HPDE6-E6E7 (cell line): ENCODE data around the gene COL7A1.

ENCODE experiments used
- DNase-seq: peaks from one replicate; pipeline ENCODE4 v3.0.0; 2011; ENCODE audit warnings: missing footprints; ENCODE audit errors: extremely low spot score

Gene COL7A1

DNA sequence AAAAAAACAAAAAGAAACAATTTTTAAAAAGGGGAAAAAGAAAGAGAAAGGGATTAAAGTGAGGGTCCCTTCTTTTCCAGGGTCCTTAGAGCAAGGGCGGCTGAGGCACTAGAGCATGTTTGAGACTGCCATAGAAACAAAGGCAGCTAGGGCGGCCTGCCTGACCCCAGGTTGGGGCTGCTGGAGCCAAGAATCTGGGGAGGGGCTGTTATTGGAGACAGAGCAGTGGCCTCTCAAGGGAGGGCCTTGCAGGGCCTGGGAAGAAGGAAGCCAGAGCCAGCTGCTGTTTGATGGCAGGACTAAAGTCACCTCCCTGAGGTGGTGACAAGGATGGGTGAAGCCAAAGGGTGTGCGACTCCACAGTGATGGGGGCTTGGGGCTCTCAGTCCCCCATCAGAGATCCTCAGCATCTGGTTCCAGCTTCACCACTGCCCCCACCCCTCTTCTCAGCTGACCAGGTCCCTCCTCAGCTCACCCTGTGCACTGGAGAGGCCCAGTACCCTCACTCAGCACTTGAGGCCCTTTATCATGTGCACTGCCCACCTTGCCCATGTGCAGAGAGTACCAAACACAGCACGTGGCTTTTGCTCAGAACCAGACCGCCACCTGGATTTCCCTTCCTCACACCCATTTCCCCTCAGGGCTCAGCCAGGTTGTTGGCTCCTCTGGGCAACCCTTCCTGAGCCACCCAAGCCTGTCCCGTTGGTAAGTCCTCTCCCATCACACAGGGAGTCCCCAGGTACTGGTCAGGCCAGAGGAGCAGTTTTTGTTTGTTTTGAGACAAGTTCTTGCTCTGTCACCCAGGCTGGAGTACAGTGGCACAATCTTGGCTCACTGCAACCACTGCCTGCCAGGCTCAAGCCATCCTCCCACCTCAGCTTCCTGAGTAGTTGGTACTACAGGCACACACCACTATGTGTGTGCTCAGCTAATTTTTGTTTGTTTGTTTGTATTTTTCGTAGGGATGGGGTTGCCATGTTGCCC, 24.7 kb upstream of the COL7A1 start:
- DNase-seq, result no peak

DNA sequence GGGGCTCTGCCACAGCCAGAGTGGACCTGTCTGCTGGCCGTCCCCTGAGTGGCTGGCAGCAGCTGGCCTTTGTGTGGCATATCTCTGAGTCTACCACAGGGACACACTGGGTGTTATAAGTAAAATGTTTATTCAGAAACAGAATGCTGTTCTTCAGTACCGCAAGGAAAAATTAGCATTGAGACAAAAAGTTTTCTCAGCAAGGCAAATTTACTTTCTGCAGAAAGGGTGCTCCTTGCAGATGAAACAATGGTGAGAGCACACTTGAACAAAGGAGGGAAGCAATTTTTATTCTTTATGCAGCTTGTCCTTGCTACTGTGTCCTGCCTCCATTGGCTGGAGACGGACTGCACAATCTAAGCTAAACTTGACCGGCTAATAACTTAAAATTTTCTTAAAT, 22.4 kb upstream of the COL7A1 start:
- no peak for DNase-seq

DNA sequence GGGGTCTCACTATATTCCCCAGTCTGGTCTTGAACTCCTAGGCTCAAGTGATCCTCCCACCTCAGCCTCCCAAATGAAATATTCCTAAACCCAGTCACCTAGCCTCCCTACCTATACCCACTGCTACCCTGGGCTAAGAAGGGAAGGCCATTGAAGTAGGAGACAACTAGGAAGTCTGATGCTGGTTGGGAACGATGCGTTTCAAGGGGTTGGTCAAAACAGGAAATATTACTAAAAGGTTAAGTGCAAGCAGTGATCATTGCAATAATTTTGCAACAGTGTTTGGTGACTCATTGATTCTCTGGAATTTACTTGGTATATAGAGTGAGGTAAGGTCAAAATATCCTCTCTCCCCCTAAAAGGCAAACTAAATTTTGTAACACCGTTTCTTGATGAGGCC, 18.9 kb upstream of the COL7A1 start:
- DNase-seq, result no peak

DNA sequence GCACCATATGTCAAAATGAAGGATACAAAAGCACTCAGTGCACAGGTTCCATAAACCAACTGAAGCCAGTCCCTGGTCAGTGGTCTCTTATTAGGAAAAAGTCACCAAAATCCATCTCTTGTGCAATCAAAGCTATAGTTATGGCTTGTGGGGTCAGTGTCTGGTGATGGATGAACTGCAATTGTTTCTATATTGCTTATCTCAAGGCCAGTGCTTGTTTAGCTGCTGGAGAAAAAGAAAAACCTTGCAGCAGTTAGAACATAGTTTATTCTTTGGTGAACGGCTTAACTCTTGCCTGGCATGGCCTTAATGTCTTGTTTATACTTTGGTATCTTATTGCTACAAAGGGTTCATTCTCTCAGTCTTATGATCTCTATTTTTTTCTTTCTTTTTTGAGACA, 17.2 kb upstream of the COL7A1 start:
- no peak for DNase-seq

DNA sequence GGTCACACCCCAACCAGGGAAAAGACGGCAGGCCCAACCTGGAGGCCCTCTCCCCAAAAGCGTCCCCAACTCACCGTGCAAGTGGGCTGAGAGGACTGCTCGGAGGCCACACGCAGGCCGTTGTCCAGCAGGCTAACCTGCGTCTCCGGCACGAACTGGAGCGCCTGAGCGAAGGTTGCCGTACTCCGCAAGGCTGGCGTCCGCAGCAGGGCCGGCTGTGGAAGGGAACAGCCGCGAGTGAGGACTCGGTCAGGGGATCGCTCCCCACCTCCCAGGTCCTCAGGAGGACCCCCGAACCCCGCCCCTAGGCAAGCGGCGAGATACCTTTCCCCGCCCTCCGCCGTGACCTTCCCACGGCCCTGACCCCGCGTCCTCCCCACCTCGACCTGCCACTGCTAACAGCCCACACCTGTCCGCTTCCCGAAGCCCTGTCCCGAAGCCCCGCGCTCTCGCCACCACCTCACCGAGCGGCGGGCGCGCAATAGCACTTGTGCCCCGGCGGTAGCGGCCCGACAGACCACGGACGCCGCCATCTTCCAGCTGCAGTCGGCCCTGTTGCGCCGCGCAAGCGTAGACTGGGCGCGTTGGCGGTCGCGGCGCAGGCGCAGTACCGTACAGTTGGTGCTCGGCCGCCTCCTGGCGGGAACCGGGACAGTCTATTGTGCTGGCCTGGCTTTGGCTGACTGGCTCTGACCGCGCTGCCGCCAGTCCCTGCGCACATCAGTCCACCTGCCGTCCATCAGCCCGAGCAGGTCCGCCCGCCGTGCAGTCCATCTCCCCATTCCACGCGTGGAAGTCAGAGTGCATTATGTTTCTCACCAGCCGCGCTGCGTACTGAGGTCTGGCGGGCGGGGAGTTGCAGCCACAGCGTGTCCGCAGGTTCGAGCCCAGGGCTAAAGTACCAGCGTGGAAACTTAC, 14.2 kb upstream of the COL7A1 start, which contains the start of gene UQCRC1:
Gene UQCRC1 (minus strand): TSS at position 559 of the 918 bp plus-strand sequence. CDS start 26 bp downstream, at position 533.
- DNase-seq, result peak; percentile 69

- DNase-seq, result no peak
Observed at GRCh38 chr3:48607519-48607918, 12.4 kb upstream of the COL7A1 start.

- no peak for DNase-seq
Observed at GRCh38 chr3:48601622-48601994, 6.5 kb upstream of the COL7A1 start.

DNA sequence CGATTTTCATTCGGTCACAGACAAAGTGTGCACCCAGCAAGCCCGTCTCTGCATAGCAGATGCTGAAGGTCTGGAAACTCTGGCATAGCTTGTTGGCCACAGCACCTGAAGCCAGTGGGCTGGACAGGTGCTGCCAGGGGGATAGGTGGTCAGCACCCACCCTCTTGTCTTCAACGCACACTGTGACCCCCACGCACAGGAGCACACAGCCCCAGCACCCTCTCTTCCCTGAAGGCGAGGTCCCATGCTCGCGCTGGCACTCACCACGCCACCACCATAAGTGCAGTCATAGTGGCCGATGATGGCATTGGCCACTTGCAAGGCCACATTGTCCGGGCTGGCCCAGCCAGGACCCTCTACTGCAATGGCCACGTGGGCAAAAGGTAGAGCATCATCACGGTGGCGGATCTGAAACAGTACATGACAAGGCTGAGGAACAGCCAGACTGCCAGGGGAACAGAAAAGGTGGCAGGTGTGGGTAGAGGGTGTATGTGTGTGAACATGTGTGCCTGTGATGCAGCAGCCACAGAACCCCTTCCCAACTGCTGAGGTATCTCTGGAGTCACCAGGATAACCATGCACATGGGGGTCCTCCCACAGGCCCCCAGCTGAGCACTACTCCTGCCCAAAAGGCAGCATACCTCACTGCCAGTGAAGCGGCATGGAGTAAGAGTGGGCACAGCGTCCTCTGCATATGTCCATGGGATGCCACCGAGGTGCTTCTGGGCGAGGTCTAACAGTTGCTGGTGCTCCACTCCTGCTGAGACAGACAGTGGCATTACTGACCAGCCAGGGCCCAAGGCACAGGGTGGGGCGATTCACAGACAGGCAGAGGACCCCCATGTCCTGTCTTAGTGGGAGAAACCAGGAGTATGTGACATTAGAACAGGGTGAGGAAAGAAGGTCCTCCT, 5.8 kb upstream of the COL7A1 start:
- DNase-seq, result no peak

DNA sequence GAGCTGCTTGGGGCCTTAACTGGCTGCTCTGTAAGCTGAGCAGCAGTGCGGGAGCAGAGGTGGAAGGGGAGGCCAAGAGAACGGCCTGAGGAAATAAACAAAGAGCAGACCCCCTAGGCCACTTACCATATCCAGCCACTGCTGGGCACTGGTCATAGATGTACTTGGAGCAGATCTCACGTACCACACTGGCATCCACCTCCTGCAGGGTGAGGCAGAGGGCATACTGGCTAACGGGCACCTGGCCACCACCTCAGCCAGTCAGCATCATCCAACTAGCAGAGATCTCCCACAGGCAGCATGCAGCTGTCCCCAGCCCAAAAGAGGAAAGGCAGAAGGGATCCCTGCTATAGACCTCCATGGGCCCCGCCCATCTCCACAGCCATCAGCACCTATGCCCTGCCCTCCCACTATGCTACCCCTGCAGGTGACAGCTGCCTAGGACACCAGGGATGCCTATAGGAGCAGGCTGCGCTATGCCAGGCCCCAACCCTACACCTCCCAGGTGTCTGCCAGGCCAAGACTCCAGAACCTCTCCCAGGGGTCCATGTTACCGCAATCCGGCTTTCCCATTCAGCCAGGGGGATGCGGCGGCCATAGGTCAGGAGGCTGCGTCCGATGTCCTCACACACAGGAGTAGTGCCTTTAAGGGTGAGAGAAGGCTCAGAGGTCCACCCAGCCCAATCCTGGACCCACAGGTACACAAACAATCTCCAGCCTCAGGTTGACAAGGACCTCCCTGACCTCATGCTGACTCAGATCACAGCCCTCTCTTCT, 4.6 kb upstream of the COL7A1 start:
- no peak for DNase-seq

DNA sequence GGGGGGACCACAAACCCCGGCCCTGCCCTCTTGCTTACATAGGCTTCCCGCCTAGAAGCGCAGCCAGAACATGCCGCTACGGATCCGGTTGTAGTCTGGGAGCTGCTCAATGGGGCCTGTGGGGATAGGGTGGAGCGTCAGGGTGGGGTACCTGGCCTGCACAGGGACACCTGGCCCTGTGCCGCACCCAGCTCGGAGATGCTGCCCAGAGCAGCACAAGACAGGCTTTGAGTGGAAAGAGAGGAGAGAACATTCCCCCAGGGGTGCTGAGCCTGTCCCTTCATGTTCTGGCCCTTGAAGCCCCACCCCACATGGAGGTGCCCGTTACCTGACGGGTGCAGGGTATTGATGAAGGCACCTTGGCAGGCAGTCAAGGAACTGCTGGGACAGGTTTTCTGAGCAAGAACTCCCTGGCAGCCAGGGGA, 4.0 kb upstream of the COL7A1 start:
- DNase-seq, result peak; percentile 79

DNA sequence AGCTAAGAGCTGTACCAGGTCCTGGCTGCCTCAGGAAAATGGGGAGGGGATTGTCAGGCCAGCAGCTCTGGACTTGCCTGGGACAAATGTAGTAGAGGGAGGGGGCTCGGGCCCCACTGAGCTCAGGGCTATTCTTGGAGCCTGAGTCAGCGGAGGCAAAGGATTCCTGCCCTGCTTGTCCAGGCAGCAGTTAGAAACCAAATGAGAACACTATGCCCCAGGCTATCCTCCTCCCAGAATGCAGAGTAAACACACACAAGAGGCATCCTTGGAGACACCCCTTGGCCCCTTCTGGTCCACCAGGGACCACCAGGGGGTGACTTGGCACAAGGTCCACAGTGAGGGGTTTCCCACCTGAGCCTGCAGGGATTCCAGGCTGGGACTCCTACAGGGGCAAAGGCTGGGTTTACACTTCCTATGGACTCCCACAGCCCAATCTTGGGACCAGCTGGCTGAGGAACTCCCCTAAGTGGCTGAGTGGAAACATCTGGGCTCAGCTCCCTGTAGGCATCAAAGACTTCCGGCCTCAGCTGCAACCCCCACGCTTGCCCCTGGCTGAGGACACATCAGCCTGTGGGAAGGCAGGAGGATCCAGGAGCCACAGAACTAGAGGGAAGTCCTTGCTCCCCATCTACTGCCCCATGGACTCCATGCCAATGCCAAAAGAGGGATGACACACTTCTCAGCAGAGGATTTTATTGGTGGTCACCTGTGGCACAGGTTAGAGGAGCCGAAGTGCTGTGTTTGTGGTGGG, 3.4 kb upstream of the COL7A1 start:
- peak; percentile 46 for DNase-seq

DNA sequence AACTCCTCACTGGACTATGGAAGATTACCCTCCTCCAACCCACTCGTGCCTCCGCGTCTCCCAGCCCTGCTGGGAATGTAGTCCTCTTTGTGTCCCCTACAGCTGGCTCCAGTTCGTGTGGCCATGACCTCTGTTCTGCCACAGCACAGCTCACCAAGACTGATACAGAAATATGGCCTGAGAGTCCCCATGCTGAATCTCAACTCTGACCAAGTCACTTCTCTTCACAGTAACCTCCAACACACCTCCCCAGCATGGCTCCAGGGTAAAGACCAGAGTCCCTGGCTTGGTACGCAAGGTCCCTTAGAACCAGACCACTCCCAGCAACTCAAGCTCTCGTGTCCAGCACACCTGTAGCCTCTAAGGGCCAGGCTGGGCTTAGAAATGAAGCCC, 2.3 kb upstream of the COL7A1 start:
- DNase-seq, result no peak

DNA sequence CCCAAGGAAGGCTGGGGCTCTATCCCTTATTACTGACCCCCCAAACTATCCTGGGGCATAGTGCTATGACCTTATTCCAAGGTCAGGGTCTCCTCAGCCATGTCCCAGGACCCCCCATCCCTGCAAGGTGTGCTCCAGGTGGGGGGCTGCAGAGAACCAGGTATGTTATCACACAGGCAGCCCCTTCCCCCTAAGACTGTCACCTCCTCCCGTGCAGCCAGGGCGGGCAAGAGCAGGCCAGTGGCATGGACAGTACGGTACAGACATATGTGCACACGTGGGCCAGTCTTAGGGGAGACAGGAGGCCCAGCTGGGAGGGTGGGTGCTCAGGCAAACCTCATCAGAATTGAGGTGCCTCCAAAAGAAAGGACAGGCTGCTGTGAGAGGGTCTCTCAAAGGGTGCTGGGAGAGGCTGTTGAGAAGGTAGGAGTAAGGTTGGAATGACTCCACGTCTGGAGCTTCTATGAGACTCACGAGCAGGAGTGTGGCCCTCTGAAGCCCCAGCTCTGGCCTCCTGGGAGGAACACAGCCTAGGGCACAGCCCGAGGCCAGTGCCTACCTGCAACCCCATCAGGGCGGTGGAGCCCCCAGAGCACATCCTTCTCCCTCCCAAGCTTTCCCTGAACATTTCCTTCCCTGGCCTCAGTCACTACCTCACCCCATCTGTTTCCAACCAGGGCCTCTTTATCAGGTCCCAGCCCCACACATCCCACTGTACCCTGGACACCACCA, 1.7 kb upstream of the COL7A1 start:
- no peak for DNase-seq

DNA sequence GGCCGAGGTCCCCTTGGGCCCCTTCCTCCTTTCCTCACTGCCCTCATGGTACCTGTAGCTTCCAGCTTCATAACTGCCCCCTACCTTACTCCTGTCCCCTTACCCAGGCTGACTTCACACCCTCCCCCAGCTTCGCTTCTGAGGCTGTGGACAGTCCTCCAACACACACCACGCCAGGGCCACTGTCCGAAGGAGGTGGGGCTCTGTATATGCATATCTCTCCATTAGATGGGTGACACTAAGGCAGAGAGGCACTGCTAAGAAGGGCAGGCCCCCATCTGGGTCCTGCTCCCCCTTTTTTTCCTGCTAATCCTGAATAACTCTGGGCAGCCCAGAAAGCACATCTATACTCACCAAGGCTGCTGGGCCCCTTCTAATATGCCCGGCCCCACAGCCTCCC, 1.0 kb upstream of the COL7A1 start:
- DNase-seq, result no peak

GRCh38 chr3:48595526-48596121, 495 bp upstream of the COL7A1 start:
- DNase-seq, result peak; percentile 58

DNA sequence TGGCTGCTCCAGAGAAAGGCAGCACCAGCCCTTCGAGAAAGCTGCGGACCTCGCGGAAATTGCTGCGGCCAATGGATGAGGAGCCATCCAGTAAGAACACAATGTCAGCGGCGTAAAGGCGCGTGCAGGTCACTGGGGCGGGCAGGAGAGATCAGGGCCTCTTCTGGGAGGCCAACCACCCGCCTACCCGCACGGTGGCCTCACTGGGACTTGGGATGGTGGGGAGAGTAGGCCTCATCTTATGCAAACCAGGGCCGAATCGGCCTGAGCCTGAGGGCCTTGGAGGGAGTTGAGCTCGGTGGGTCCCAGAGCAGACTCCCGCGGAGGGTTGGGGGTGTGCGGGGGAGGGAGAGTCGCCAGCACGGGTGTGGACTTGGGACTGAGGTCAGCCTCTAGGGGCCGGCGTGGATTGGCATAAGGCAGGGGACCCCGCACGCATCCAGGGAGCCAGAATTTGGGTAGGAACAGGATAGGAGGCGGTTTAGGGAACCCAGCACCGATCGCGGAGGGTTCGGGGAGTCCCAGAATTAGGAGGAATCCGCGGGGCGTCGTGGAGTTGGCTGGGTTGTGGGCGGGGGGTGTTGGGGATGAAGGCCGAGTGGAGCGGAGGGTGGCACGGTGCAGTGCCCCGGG, 596 bp downstream of the COL7A1 start:
- no peak for DNase-seq

- no peak for DNase-seq
Observed at GRCh38 chr3:48593337-48593736, 1.8 kb downstream of the COL7A1 start.

GRCh38 chr3:48592519-48593087, 2.5 kb downstream of the COL7A1 start:
- DNase-seq, result no peak
